CD4-positive, alpha-beta T cell treated with Interleukin-4 for 4 hours (primary cell): Measurements from ENCODE around the gene GADD45A.
"Not testable (repeated sequence)": the region's sequence is repeated elsewhere in the genome, so short reads cannot be mapped to it uniquely, and the experiment has no call there.

Experiments
- DNase-seq: peaks from one replicate; pipeline ENCODE4 v3.0.0-alpha.2; 2020

Gene GADD45A

DNA sequence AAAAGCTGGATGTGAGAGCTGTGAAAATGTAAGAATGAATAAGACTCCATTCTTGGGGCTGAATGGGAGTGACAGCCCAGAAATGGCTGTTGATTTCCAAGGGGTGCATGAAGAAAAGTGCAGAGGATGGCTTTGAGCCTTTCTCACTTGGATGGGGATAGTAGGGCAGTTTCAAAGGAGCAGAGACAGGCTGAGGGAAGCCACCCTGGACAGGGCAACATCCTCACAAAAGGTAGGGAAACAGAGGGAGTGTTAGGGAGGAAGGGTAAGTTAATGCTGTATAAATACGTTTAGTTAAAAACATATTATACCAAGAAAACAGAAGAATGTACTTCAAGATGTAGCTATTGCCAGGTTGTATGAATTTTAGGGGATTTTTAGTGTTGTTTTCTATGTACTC is 38.1 kb downstream of the GADD45A start:
- DNase-seq: no peak

DNA sequence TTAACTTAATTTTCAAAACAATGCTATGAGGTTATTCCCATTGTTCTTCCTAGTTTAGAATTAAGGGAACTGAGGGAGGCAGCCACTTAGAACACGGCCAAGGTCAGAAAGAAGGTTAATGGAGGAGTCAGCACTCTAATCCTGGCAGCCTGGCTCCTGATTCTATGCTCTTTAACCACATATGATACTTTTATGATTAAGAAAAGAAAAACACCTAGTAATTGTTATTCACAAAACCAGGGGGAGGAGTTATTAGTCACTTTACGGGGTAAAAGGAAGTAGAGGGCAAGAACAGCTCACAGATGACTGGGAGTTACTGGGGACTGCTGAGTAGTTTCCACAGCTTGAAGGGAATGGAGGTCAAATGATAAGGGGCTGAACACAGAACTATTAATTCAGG is 38.6 kb downstream of the GADD45A start:
- DNase-seq: peak; percentile 21

DNA sequence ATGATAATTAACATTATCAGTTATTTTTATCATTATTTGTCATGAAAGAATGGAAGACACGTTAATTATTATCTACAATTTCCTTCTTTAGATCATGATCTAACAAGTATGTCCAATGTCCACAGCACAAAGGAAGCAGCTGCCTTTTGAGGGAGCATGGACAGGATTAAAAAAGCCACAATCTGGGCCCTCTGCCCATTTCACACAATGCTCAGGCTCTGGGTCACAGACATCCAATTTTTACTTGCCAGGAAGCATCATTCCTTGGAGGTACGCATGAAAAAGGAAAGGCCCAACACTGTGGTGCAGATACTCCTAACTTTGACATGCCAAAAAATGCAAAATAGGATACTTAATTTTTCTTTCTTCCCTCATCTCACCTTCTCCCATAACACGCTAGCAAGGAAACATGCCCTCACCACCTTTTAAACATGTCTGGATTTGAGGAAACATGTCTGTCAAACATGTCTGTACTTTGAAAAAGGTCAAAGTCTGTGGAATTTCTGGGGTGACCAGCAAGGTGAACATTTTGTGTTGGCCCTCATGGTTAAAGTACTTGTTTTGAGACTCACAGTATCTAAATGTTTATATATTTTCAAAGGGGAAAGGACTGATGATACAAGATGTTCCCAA is 40.0 kb downstream of the GADD45A start:
- DNase-seq: no peak

DNA sequence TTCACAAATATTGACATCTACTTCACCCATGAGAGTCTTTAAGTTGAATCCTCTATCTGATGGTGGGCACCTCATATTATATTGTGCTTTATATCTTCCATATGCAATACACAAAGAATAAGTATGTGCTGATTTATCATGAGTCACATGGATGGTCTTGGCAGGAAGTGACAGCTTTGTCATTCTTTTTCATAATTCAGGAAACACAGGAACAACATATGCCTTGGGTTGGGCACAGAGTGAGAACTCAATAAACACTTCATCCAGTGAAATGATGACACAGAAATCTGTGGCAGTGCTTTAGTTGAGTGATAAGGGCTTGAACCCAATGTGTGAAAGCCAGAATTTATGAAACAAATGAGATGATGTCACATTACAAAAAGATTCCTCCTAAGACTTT is 41.2 kb downstream of the GADD45A start:
- no peak for DNase-seq

DNA sequence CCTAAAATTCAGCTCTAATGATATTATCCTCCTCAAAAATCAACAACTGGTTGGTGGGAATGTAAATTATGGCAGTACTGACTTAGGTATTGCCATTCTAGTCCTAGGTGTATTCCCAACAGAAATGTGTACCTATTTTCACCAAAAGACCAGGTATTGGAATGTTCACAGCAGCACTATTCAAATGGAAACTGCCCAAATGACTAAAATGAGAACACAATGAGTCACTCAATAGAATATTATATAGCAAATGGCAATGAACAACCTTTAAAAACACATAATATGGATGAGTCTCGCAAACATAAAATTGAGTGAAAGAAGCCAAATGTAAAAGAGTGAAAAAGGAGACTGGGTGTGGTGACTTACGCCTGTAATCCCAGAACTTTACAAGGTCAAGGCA is 44.9 kb downstream of the GADD45A start:
- no peak for DNase-seq

DNA sequence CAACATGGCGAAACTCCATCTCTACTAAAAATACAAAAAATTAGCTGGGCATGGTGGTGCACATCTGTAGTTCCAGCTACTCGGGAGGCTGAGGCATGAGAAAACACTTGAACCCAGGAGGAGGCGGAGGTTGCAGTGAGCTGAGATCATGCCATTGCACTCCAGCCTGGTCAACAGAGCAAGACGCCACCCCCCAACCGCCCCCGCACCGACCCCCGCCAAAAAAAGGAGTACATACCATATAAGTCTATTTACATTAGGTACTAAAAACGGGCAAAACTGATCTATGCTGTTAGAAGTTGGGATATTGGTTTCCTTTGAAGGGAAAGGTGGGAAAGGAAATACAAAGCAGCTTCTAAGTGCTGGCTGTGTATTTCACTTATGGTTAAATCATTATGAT is 45.3 kb downstream of the GADD45A start:
- DNase-seq: not testable (repeated sequence)

DNA sequence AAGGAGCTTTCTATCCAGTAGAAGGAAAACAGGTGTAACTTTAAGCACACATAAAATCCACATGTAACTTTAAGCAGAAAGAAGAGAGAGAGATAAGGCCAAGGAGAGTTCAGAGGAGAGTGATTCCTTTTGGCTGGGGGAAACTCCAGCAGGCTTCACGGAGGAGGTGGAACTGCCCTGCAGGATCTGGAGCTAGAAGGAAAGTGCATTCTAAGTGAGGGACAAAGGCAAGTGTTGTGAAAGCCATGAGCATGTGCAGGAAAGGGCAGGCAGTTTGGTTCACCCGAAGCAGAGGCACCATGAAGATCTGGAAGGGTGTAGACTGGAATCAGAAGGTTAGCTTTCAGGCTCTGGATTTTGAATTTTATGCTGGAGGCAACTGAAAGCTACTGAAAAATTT is 46.3 kb downstream of the GADD45A start:
- no peak for DNase-seq

DNA sequence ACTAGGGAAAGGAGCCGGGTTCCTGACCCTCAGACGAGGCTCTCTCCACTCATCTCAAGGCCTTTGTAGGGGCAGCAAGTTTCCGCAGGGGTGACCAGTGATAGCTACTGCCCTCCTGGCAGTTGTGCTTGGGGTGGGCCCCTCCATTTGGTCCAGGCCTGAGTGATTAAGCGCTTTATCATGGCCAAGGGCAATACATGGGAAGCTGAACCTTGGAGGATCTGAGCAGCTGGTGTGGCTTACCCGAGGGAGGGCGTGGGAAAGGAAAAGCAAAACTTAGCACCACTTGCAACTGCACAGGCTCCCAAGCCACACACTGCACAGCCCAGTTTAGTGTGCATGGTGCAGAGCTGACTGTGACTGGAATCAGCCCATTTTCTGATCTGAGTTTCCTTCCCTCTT is 47.8 kb downstream of the GADD45A start:
- no peak for DNase-seq

DNA sequence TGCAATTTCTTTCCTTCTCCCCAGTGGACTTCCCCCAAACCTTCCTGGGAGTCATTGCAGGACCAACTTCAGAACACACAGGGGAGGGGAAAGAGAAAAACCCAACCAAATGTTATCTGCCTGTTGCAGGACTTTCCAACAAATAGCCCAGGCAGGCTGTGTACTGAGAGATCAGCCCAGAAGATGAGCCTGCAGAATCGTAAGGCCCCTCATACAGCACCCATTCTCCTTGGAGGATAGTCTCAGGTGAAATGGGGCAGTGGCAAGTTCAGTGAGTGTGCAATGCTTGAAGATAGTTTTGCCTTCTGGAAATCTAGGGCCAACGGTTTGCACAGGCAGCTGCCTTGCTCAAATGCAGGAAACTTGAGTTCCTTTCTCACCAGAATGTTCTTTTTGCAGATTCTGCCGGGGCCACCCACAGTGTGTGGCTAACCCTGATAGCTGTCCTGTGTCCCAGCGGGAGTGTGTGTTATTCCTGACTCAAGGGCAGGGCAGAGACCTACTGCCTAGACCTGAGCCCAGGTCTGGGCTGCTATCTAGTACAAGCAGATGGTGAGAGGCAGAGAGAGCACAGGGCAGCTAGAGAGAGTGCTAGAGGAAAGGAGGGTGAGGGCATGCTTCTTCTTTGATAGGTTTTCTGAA is 48.8 kb downstream of the GADD45A start:
- DNase-seq: no peak

DNA sequence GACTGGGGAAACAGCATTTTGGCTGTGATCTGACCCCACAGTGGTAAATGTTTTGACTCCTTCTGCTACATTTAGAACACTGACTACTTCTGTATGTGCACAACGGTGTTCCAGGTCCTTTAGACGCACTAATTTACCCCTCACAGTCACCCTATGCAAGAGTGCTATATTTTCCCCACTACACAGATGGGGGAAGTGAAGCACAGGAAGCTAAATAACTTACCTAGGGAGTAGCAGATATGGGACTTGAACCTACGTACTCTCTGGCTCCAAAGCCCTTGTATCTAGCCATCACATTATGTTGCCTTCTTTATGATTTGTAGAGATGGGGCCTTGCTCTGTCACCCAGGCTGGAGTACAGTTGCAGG is 49.3 kb downstream of the GADD45A start:
- DNase-seq: no peak

DNA sequence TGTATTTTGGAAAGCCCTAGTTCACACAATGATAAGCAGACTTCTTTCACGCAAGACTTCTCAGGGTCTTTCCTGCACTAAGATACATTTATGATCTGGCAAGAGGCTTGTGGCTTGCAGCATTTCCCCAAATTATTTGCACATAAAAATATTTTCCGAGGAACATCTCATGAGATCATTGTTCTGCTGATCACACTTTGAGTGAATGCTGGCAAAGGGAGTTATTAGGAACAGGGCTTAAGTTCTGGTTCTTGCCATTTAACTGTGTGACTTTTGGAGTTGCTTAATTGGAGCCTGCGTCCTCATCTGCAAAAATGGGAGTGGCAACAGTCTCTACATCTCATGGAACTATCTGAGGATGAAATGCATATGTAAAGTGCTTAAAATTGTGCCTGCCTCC is 50.2 kb downstream of the GADD45A start:
- DNase-seq: no peak

DNA sequence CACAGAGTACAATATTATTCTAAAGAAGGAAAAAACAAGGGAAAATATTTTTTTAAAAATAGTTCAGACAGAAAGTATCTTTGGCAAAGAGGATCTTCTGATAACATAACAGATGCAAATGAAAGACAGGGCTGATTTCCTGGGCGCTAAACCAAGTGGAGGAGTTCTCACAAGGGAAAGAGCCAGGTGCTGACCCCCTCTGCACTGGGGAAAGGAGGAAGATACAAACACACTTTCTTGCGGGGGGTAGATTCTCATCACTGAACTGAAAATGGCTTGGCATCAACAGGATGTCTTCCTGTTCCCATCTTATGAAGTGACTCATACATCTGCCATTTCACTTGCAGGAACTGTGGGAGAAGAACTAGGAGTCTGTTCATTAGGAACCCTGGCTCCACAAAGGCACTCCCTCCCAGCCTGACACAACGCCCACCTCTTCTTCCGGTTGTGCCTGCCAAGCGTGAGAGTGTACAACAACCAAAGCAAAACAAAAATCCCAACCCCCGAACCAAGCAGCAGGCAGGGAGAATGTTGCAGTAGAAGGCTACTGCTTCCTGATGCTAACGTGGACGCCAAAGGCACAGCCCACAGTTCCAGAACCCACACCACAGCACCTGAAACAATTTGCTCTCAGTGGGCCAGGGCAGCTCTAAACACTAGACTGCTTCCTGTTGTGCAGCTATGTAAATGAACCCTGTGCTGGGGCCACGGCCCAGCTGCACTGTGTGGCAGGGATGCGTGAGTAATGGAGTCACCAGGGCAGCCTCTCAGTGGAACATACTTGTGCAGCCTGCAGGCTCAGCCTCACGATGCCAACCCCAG is 51.0 kb downstream of the GADD45A start:
- peak; percentile 31 for DNase-seq

DNA sequence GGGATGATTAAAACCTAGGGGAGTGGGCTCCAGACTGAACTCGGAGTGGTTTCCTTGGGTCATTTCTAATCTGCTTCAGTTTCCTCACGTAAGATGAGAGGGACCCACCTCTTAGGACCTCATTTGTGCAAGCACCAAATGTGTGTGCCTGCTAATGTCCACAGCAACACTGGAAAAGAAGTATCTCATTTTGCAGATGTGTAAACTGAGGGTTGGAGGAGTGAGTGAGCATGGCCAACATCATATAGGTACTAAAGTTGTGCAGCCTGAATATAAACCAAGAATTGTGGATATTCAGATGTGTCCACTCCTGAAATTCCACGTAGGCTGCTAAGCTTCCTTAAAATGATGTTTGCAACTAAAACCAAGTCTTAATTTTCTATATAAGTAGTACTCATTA is 51.7 kb downstream of the GADD45A start:
- DNase-seq: no peak

DNA sequence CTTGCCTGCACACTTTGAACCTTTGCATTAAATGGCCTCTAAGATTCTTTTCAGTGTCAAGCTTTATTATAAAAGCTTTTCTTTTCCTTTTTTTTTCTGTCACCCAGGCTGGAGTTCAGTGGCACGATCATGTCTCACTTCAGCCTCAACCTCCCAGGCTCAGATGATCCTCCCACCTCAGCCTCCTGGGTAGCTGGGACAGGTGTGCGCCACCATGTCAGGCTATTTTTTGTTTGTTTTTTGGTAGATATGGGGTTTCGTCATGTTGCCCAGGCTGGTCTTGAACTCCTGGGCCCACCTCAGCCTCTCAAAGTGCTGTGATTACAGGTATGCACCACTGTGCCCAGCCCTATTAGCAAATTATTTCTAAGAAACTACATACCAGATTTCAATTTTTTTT is 52.9 kb downstream of the GADD45A start:
- no peak for DNase-seq
